Measurements from ENCODE around the gene UNC93B1.

The UNC93B1 gene

GRCh38 chr11:68048681-68049508 lies 45.0 kb upstream of the UNC93B1 start:
- Histone ChIP-seq H3K27me3 (ENCODE audit: insufficient read depth, poor library complexity, severe bottlenecking) (no peaks in the 10 kb centered on the region), H3K27ac (replicated peaks) (no peak overlapping the region), H3K4me3 (replicated peaks; ENCODE audit: insufficient read depth, low read length) (no peak overlapping the region)
- TF ChIP-seq, protein P1, sequence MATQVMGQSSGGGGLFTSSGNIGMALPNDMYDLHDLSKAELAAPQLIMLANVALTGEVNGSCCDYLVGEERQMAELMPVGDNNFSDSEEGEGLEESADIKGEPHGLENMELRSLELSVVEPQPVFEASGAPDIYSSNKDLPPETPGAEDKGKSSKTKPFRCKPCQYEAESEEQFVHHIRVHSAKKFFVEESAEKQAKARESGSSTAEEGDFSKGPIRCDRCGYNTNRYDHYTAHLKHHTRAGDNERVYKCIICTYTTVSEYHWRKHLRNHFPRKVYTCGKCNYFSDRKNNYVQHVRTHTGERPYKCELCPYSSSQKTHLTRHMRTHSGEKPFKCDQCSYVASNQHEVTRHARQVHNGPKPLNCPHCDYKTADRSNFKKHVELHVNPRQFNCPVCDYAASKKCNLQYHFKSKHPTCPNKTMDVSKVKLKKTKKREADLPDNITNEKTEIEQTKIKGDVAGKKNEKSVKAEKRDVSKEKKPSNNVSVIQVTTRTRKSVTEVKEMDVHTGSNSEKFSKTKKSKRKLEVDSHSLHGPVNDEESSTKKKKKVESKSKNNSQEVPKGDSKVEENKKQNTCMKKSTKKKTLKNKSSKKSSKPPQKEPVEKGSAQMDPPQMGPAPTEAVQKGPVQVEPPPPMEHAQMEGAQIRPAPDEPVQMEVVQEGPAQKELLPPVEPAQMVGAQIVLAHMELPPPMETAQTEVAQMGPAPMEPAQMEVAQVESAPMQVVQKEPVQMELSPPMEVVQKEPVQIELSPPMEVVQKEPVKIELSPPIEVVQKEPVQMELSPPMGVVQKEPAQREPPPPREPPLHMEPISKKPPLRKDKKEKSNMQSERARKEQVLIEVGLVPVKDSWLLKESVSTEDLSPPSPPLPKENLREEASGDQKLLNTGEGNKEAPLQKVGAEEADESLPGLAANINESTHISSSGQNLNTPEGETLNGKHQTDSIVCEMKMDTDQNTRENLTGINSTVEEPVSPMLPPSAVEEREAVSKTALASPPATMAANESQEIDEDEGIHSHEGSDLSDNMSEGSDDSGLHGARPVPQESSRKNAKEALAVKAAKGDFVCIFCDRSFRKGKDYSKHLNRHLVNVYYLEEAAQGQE (IDR thresholded peaks at IDR 0.05; ENCODE audit: insufficient replicate concordance, low read depth): no peak
- TF ChIP-seq SPI1 (IDR thresholded peaks at IDR 0.05; ENCODE audit: borderline replicate concordance, low read depth) (no peak), GABPA (IDR thresholded peaks at IDR 0.05; ENCODE audit: low read depth) (no peak), POLR2AphosphoS5 (IDR thresholded peaks at IDR 0.05; ENCODE audit: low read depth) (peak; percentile 23; the same call in 1 of the 2 replicates), CTCF (IDR thresholded peaks at IDR 0.05; ENCODE audit: insufficient read depth, low read length) (no peak)
- peak in 1 of 2 experiments; percentile 35 for DNase-seq (ENCODE audit: low read depth in 1 of 2, low spot score in 1 of 2)

- peak in 1 of 2 experiments; percentile 27 for DNase-seq (ENCODE audit: low read depth in 1 of 2, low spot score in 1 of 2)
- H3K4me3 ChIP-seq (replicated peaks; ENCODE audit: insufficient read depth, low read length): no peak overlapping the region
- TF ChIP-seq POLR2AphosphoS5 (IDR thresholded peaks at IDR 0.05; ENCODE audit: low read depth) (no peak; the same call in 1 of the 2 replicates), GABPA (IDR thresholded peaks at IDR 0.05; ENCODE audit: low read depth) (no peak), CTCF (IDR thresholded peaks at IDR 0.05; ENCODE audit: insufficient read depth, low read length) (no peak), SPI1 (IDR thresholded peaks at IDR 0.05; ENCODE audit: borderline replicate concordance, low read depth) (no peak)
- TF ChIP-seq, protein P1 (IDR thresholded peaks at IDR 0.05; ENCODE audit: insufficient replicate concordance, low read depth): no peak
- H3K27ac ChIP-seq (replicated peaks): no peak overlapping the region
- H3K27me3 ChIP-seq (ENCODE audit: insufficient read depth, poor library complexity, severe bottlenecking): no peaks in the 10 kb centered on the region
Measured at GRCh38 chr11:68047437-68048290, 43.8 kb upstream of the UNC93B1 start.

DNA sequence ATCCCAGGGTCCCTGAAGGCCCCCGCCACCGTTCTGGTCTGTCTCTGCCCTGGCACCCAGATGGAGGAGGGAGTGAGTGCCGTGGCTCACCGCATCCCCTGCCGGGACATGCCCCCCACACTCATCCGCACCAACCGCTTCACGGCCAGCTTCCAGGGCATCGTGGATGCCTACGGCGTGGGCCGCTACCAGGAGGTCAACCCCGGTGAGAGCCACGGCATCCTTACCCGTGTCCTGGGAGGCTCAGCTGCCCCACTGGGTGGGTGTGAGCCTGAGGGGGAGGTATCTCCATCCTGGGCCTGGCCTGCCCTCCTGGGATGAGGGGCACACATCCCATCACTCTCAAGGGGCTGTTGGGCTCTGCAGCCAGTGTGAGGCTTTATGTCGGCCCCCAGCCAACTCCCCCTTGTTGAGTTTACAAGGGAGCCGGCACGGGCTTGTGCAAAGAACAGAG lies 41.0 kb upstream of the UNC93B1 start:
- Histone ChIP-seq H3K27me3 (ENCODE audit: insufficient read depth, poor library complexity, severe bottlenecking) (no peaks in the 10 kb centered on the region), H3K4me3 (replicated peaks; ENCODE audit: insufficient read depth, low read length) (no peak overlapping the region), H3K27ac (replicated peaks) (no peak overlapping the region)
- DNase-seq (ENCODE audit: low read depth in 1 of 2, low spot score in 1 of 2): peak in 1 of 2 experiments; percentile 32
- TF ChIP-seq POLR2AphosphoS5 (IDR thresholded peaks at IDR 0.05; ENCODE audit: low read depth) (no peak), GABPA (IDR thresholded peaks at IDR 0.05; ENCODE audit: low read depth) (no peak), SPI1 (IDR thresholded peaks at IDR 0.05; ENCODE audit: borderline replicate concordance, low read depth) (no peak), CTCF (IDR thresholded peaks at IDR 0.05; ENCODE audit: insufficient read depth, low read length) (no peak)
- TF ChIP-seq, protein P1 (IDR thresholded peaks at IDR 0.05; ENCODE audit: insufficient replicate concordance, low read depth): no peak

All from HL-60 (cell line).